NT2/D1 (cell line): ENCODE data around the gene SCN5A.

Source experiments
- DNase-seq: peaks from one replicate; pipeline ENCODE4 v3.0.0-alpha.2; 2011; ENCODE audit warnings: low read depth, low spot score
- H3K27me3 ChIP-seq: 2 replicates; pipeline ENCODE4 v1.6.0; 2011; ENCODE audit warnings: mild to moderate bottlenecking; ENCODE audit not compliant: insufficient read length, insufficient read depth
- H3K36me3 ChIP-seq: 2 replicates; pipeline ENCODE4 v1.6.1; 2011; ENCODE audit warnings: mild to moderate bottlenecking, low read length, mixed read lengths; ENCODE audit not compliant: insufficient read depth, insufficient read length
- H3K4me1 ChIP-seq: 2 replicates; pipeline ENCODE4 v1.5.1; 2011; ENCODE audit not compliant: insufficient read depth, insufficient read length
- H3K4me3 ChIP-seq: 2 replicates; pipeline ENCODE4 v1.5.1; 2011; ENCODE audit warnings: low read depth; ENCODE audit not compliant: insufficient read length
- H3K9ac ChIP-seq: 2 replicates; pipeline ENCODE4 v1.6.0; 2011; ENCODE audit warnings: low read depth; ENCODE audit not compliant: insufficient read length
- H3K9me3 ChIP-seq: 2 replicates; pipeline ENCODE4 v1.5.1; 2011; ENCODE audit warnings: mild to moderate bottlenecking, low read length; ENCODE audit not compliant: insufficient read depth
- SUZ12 ChIP-seq: IDR thresholded peaks from 2 replicates; pipeline ENCODE4 v1.6.1; 2011; ENCODE audit not compliant: insufficient read length, insufficient read depth; ENCODE audit errors: extremely low read depth
- YY1 ChIP-seq: IDR thresholded peaks from 2 replicates; pipeline ENCODE4 v1.6.1; 2011; ENCODE audit not compliant: insufficient read length, insufficient read depth
- ZNF274 ChIP-seq: IDR thresholded peaks from 2 replicates; pipeline ENCODE4 v1.6.1; 2011; ENCODE audit warnings: mild to moderate bottlenecking, low read depth, low read length

SCN5A gene

DNA sequence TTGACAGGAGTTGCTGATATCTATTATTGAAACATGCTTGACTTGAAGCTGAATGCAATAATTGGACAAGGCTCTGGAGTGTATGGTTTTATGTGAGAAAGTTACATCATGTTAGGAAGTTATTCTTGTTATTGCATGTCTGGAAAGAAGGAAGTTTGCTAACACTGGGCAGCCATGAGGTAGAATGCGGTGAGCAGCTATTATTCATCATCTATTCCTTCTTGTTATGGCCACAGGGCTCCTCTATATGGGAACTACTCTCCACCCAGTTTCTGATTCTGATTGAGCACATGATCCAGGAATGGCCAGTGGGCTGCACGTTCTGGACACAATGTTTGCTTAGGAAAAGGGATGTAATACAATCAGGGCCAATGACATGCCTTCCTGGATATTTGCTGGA lies 37.8 kb upstream of the SCN5A start:
- Histone ChIP-seq H3K36me3 (no peaks in the 10 kb centered on the region), H3K4me1 (no peaks in the 10 kb centered on the region), H3K9me3 (no peaks in the 10 kb centered on the region), H3K4me3 (no peak overlapping the region), H3K9ac (no peak overlapping the region), H3K27me3 (no peaks in the 10 kb centered on the region)
- no peak for TF ChIP-seq ZNF274
- no peak for TF ChIP-seq YY1
- no peak for TF ChIP-seq SUZ12
- no peak for DNase-seq

GRCh38 chr3:38684546-38684945 lies 35.1 kb upstream of the SCN5A start:
- Histone ChIP-seq H3K27me3 (no peaks in the 10 kb centered on the region), H3K4me1 (no peaks in the 10 kb centered on the region), H3K36me3 (no peaks in the 10 kb centered on the region), H3K4me3 (no peak overlapping the region), H3K9ac (no peak overlapping the region), H3K9me3 (no peaks in the 10 kb centered on the region)
- no peak for TF ChIP-seq SUZ12
- DNase-seq = no peak

DNA sequence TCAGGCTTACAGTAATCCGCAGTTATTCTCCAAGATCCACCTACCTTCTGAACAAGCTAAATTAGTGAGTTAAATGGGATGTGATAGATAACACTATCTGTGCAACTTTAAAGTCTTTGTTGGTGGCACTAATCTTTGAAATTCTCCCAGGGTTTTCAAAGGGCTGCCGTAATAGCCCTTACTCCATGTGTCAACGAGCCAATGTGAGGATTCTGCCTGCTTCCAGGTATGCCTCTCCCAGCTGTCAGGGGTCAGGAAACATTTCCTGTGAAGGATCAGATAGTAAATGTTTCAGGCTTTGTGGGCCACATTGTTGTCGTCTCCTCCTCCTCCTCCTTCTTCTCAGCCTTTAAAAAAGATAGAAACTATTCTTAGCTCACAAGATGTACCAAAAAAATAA lies 20.2 kb upstream of the SCN5A start:
- H3K9me3 ChIP-seq = no peaks in the 10 kb centered on the region
- no peaks in the 10 kb centered on the region for H3K27me3 ChIP-seq
- TF ChIP-seq YY1 (no peak), ZNF274 (no peak), SUZ12 (no peak)
- no peaks in the 10 kb centered on the region for H3K36me3 ChIP-seq
- no peak overlapping the region for H3K9ac ChIP-seq
- no peak for DNase-seq
- H3K4me1 ChIP-seq = no peaks in the 10 kb centered on the region
- H3K4me3 ChIP-seq = no peak overlapping the region

GRCh38 chr3:38662544-38662943 lies 13.1 kb upstream of the SCN5A start:
- no peaks in the 10 kb centered on the region for H3K36me3 ChIP-seq
- TF ChIP-seq YY1 (no peak), ZNF274 (no peak), SUZ12 (no peak)
- peaks cover 2% of the 10 kb centered on the region for H3K4me1 ChIP-seq
- H3K9ac ChIP-seq = no peak overlapping the region
- peaks cover 29% of the 10 kb centered on the region for H3K9me3 ChIP-seq
- DNase-seq = peak; percentile 76
- no peaks in the 10 kb centered on the region for H3K27me3 ChIP-seq
- no peak overlapping the region for H3K4me3 ChIP-seq

DNA sequence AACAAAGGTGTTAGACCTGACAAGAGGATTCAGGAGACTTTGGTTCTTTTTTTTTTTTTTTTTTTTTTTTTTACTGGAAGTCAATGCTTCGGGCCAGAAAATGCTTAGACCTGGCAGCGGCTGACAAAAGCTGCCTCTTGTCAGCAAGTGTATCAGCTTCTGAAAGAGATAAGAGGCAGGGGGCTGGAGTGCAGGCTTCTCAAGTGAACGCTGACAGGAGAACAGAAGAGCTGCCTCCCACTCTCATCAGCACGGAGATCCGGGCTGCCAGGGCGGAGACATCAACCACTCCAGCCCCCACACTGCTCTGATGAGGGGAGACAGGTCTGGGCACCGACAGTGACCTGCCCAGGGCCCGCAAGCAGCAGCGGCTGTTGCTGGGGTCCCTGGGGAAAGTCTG lies 9.4 kb upstream of the SCN5A start:
- no peaks in the 10 kb centered on the region for H3K36me3 ChIP-seq
- TF ChIP-seq YY1 (no peak), ZNF274 (no peak), SUZ12 (no peak)
- peaks cover 9% of the 10 kb centered on the region for H3K27me3 ChIP-seq
- H3K9me3 ChIP-seq = peaks cover 27% of the 10 kb centered on the region
- H3K4me1 ChIP-seq = peaks cover 4% of the 10 kb centered on the region
- peak overlapping the region; percentile 9 for H3K4me3 ChIP-seq
- DNase-seq = no peak
- peak overlapping the region; percentile 37 for H3K9ac ChIP-seq

DNA sequence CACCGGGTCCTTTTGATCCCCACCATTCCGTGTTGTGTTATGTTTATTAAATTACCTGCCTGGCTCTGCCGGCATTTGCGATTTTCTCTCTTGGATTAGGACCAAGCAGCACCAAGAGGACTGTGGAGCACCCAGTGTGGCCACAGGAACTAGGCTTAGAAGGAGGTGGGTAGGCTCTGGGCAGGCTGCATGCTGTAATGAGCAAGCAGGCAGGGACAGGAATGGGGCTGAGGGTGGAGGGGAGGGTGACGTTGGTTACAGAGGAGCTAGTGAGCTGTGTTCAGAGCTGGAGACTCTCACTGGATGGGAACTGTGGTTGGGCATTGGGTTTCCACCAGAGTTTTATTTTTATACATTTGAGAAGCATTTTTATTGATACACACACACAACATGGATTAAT lies 7.9 kb upstream of the SCN5A start:
- Histone ChIP-seq H3K9ac (no peak overlapping the region), H3K27me3 (peaks cover 22% of the 10 kb centered on the region), H3K9me3 (peaks cover 25% of the 10 kb centered on the region), H3K4me3 (no peak overlapping the region), H3K36me3 (no peaks in the 10 kb centered on the region), H3K4me1 (peaks cover 4% of the 10 kb centered on the region)
- TF ChIP-seq YY1 (no peak), SUZ12 (no peak), ZNF274 (no peak)
- no peak for DNase-seq

GRCh38 chr3:38655708-38656300 lies 6.3 kb upstream of the SCN5A start:
- no peak for TF ChIP-seq ZNF274
- TF ChIP-seq YY1 = no peak
- no peak for TF ChIP-seq SUZ12
- peaks cover 35% of the 10 kb centered on the region for H3K27me3 ChIP-seq
- DNase-seq = peak; percentile 68

DNA sequence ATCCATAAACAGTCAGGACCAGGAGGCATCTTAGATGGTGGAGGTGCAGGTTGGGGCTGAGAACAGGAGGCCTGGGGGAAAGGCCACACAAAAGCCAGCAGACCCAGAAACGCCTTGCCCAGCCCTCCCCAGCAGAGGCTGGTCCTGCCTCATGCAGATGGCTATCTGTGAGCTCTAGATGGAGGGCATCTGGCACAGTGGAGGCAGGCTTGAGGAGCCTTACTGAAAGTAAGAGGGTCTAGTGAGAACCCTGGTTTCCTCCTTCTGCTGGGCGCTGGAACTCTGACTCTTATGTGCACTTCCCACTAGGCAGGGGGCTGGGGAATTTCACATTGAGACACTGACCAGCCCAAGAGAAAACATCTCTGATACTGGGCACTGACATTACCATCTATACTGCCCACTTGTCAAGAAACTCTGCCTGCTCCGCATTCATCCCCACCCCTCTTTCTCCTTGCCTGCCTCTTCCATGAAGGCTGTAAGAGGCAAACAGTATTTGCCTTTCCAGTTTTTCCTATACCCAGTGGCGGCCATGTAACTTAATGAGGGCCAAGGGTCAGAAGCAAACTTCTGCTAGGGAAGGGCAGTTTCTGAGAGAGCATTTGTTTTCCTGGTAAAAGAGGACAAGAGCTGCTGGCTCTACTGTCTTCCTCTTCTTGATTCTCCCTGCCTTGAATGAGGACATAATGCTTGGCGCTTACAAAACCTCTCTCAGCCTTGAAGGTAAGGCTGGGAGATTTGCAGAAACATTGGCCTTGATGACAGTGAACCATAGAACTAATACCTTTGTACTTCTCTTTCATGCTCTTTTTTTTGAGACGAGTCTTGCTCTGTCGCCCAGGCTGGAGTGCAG lies 4.4 kb upstream of the SCN5A start:
- H3K9ac ChIP-seq = no peak overlapping the region
- H3K4me3 ChIP-seq = no peak overlapping the region
- TF ChIP-seq YY1 (no peak), SUZ12 (no peak), ZNF274 (no peak)
- peaks cover 12% of the 10 kb centered on the region; the same call in 1 of the 2 replicates for H3K9me3 ChIP-seq
- peaks cover 5% of the 10 kb centered on the region for H3K4me1 ChIP-seq
- no peak for DNase-seq
- H3K27me3 ChIP-seq = peaks cover 50% of the 10 kb centered on the region
- no peaks in the 10 kb centered on the region for H3K36me3 ChIP-seq

More at GRCh38 chr3:38655708-38656300, 6.3 kb upstream of the SCN5A start:
- no peaks in the 10 kb centered on the region for H3K36me3 ChIP-seq
- H3K9me3 ChIP-seq = peaks cover 13% of the 10 kb centered on the region
- H3K4me3 ChIP-seq = no peak overlapping the region
- H3K4me1 ChIP-seq = peaks cover 4% of the 10 kb centered on the region
- no peak overlapping the region for H3K9ac ChIP-seq
